Endodermal cell (in vitro differentiated cells): Measurements from ENCODE around the gene GNG3. TPM values are rescaled to one million over a fixed set of nuclear protein-coding genes. Genes with fewer than 3 reads are reported as not detected.
A peak's percentile ranks its signal among the peaks of the same experiment; 100 is the strongest.

ENCODE experiments used
- DNase-seq: peaks from one replicate; pipeline ENCODE4 v3.0.0-alpha.2; 2017
- H3K27ac ChIP-seq: 2 replicates; pipeline ENCODE4 v1.5.1; 2013; ENCODE audit warnings: mild to moderate bottlenecking, low read depth, low read length, moderate library complexity
- H3K27me3 ChIP-seq: 2 replicates; pipeline ENCODE4 v1.6.1; 2013; ENCODE audit warnings: mild to moderate bottlenecking, low read length, moderate library complexity; ENCODE audit not compliant: insufficient read depth, control insufficient read depth, poor library complexity, severe bottlenecking
- H3K36me3 ChIP-seq: 2 replicates; pipeline ENCODE4 v1.7.0; 2013; ENCODE audit warnings: mild to moderate bottlenecking, low read length, moderate library complexity; ENCODE audit not compliant: control insufficient read depth, insufficient read depth
- H3K4me1 ChIP-seq: one replicate; pipeline ENCODE4 v1.7.0; 2013; ENCODE audit warnings: low read length; ENCODE audit not compliant: control insufficient read depth, insufficient read depth
- H3K4me3 ChIP-seq: 2 replicates; pipeline ENCODE4 v1.5.1; 2013; ENCODE audit warnings: mild to moderate bottlenecking, low read length, moderate library complexity
- H3K9ac ChIP-seq: 2 replicates; pipeline ENCODE4 v1.6.1; 2013; ENCODE audit warnings: mild to moderate bottlenecking, low read length, moderate library complexity; ENCODE audit not compliant: poor library complexity, severe bottlenecking; ENCODE audit errors: extremely low read depth
- H3K9me3 ChIP-seq: 2 replicates; pipeline ENCODE4 v1.6.1; 2013; ENCODE audit warnings: mild to moderate bottlenecking, low read length, moderate library complexity; ENCODE audit not compliant: control insufficient read depth
- H3K27ac Mint-ChIP-seq: 2 replicates; pipeline ENCODE4 v1.8.0; 2020; ENCODE audit warnings: mixed read lengths
- H3K27me3 Mint-ChIP-seq: 2 replicates; pipeline ENCODE4 v1.8.0; 2021; ENCODE audit warnings: mild to moderate bottlenecking, mixed read lengths; ENCODE audit not compliant: insufficient read depth
- H3K36me3 Mint-ChIP-seq: 2 replicates; pipeline ENCODE4 v1.8.0; 2020; ENCODE audit warnings: low read depth, mixed read lengths
- H3K4me1 Mint-ChIP-seq: 2 replicates; pipeline ENCODE4 v1.8.0; 2020; ENCODE audit warnings: mixed read lengths
- H3K4me3 Mint-ChIP-seq: 2 replicates; pipeline ENCODE4 v1.8.0; 2020; ENCODE audit warnings: mild to moderate bottlenecking, moderate library complexity, mixed read lengths
- H3K9me3 Mint-ChIP-seq: 2 replicates; pipeline ENCODE4 v1.8.0; 2020; ENCODE audit warnings: mild to moderate bottlenecking, mixed read lengths
- whole genome bisulfite sequencing, 2 experiments: methylation state at CpG; one replicate each; pipeline versions ENCODE4 v1.1.5 to v1.1.7; 2013; ENCODE audit warnings: missing lambda C conversion rate in 2 of 2, mixed read lengths in 1 of 2; ENCODE audit not compliant: insufficient coverage in 1 of 2, insufficient read length in 1 of 2; 5-methylcytosine and 5-hydroxymethylcytosine counted together
- total RNA-seq, 2 donors: library from RNA; stranded (reverse); fragmentation: NEBNext Ultra II Directional in 1 of 2; extraction: Animal tissue kit (Norgen Biotek cat#: 25700) in 1 of 2; gene quantifications; 2 replicates in 1 of 2; 3 replicates in 1 of 2; pipeline ENCODE4 v1.2.1, GENCODE V29; 2021
- TF ChIP-seq, protein P1 (sequence below): fragments of 200-600 bp; sonication (generic); conservative IDR thresholded peaks from 2 replicates; pipeline ENCODE4 v1.5.0; 2021; ENCODE audit warnings: antibody characterized with exemption, mild to moderate bottlenecking

Gene GNG3
- total RNA-seq, 2 donors from 2014 or later = 0.40 to 1.7 TPM

DNA sequence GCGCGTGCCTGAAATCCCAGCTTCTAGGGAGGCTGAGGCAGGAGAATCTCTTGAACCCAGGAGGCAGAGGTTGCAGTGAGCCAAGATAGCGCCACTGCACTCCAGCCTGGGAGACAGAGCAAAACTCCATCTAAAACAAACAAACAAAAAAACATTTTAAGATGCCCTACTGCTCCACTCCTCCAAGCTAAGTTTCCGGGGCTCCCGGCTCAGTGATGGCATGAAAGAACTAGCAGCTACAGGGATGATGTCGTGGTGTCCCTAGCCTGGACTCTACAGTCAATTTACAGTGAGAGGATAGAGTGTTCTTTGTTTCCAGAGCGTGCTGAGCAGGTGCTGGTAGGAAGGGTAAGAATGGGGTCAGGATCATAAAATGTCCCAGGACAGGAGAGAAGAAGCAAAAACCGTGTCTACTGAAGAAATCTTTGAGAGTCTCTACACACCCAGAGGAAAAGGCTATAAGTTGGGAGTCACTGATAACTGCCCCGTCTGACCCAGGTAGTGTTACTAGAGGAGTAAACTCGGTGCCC is 47.7 kb downstream of the GNG3 start:
- TF ChIP-seq, protein P1, sequence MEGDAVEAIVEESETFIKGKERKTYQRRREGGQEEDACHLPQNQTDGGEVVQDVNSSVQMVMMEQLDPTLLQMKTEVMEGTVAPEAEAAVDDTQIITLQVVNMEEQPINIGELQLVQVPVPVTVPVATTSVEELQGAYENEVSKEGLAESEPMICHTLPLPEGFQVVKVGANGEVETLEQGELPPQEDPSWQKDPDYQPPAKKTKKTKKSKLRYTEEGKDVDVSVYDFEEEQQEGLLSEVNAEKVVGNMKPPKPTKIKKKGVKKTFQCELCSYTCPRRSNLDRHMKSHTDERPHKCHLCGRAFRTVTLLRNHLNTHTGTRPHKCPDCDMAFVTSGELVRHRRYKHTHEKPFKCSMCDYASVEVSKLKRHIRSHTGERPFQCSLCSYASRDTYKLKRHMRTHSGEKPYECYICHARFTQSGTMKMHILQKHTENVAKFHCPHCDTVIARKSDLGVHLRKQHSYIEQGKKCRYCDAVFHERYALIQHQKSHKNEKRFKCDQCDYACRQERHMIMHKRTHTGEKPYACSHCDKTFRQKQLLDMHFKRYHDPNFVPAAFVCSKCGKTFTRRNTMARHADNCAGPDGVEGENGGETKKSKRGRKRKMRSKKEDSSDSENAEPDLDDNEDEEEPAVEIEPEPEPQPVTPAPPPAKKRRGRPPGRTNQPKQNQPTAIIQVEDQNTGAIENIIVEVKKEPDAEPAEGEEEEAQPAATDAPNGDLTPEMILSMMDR = no peak
- Histone ChIP-seq H3K4me3 (no peak overlapping the region), H3K9ac (no peak overlapping the region), H3K36me3 (peaks cover 11% of the 10 kb centered on the region), H3K27me3 (no peaks in the 10 kb centered on the region), H3K9me3 (no peaks in the 10 kb centered on the region), H3K27ac (no peak overlapping the region), H3K4me1 (peaks cover 4% of the 10 kb centered on the region)
- no peaks in the 10 kb centered on the region for H3K27me3 Mint-ChIP-seq
- H3K9me3 Mint-ChIP-seq = no peaks in the 10 kb centered on the region
- 89 to 94% methylated on average over 9 to 10 of the region's 10 CpGs for WGBS, 2 experiments
- H3K4me3 Mint-ChIP-seq = peak overlapping the region; percentile 96
- H3K27ac Mint-ChIP-seq = no peak overlapping the region
- H3K4me1 Mint-ChIP-seq = peaks cover 18% of the 10 kb centered on the region
- no peak for DNase-seq
- H3K36me3 Mint-ChIP-seq = peaks cover 14% of the 10 kb centered on the region

DNA sequence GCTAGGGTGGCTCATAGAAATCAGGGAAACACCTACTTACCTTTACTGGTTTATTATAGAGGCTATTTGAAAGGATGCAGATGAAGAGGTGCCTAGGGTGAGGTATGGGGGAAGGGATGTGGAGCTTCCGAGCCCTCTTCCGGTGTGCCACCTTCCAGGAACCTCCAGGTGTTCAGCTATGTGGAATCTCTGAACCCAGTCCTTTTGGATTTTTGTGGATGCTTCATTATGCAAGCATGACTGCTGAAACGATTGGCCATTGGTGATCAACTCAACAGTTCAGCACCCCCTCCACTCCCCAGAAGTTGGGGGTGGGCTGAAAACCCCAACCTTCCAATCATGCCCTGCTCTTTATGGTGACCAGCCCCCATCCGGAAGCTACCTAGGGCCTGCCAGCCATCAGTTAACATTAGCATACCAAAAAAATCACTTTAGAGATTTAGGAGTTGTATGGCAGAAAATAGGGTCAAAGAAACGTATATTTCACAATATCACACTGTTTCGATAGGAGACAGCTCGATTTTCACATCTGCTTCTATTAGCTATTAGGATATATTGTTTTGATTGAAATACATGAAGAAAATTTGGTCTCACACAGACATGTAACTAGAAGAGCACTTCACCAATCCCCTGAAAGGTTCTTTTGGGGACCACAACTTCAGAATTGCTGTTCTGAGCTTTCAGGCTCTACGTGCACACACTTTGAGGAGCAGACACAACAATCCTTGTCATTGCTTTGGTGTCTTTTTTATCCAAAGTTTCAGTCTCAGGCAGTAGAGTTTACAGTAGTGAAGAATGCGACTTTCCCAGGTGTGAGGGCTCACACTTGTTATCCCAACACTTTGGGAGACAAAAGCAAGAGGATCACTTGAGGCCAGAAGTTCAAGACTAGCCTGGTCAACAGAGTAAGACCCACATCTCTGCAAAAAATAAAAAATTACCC is 50.6 kb downstream of the GNG3 start:
- TF ChIP-seq, protein P1 = no peak
- peaks cover 23% of the 10 kb centered on the region for H3K4me1 Mint-ChIP-seq
- WGBS, 2 experiments = 53 to 82% methylated on average over 2 to 6 of the region's 9 CpGs
- H3K27me3 Mint-ChIP-seq = no peaks in the 10 kb centered on the region
- peak overlapping the region; percentile 91 for H3K27ac Mint-ChIP-seq
- H3K4me3 Mint-ChIP-seq = peak overlapping the region; percentile 59
- Histone ChIP-seq H3K27me3 (no peaks in the 10 kb centered on the region), H3K4me1 (peaks cover 12% of the 10 kb centered on the region), H3K36me3 (no peaks in the 10 kb centered on the region), H3K27ac (no peak overlapping the region), H3K9me3 (no peaks in the 10 kb centered on the region), H3K4me3 (no peak overlapping the region), H3K9ac (no peak overlapping the region)
- peak; percentile 87 for DNase-seq
- no peaks in the 10 kb centered on the region for H3K9me3 Mint-ChIP-seq
- H3K36me3 Mint-ChIP-seq = peaks cover 5% of the 10 kb centered on the region

Other genes starting within 250 kb of the GNG3 start
- 100 to 1,000 TPM; 109 to 165 TPM for gene AHNAK, start 160.9 kb upstream of the GNG3 start, total RNA-seq
- gene EEF1G, start 133.8 kb upstream of the GNG3 start, total RNA-seq = 1,000 to 10,000 TPM; 1,705 to 1,818 TPM
- gene TUT1, start 116.2 kb upstream of the GNG3 start, total RNA-seq = 10 to 100 TPM; 16.0 to 33.5 TPM
- gene MTA2, start 105.8 kb upstream of the GNG3 start, total RNA-seq = 100 to 1,000 TPM; 131 to 155 TPM
- 10 to 100 TPM; 51.5 to 57.7 TPM for gene EML3, start 94.9 kb upstream of the GNG3 start, total RNA-seq
- 1 to 10 TPM in 1 of 2 donors, under 1 TPM in 1; 0.71 to 1.3 TPM for gene ROM1, start 94.4 kb upstream of the GNG3 start, total RNA-seq
- gene B3GAT3, start 85.7 kb upstream of the GNG3 start, total RNA-seq = 10 to 100 TPM; 38.6 to 53.9 TPM
- gene GANAB, start 61.1 kb upstream of the GNG3 start, total RNA-seq = 100 to 1,000 TPM; 377 to 402 TPM
- 10 to 100 TPM; 19.0 to 21.6 TPM for gene INTS5, start 54.4 kb upstream of the GNG3 start, total RNA-seq
- gene C11orf98, start 42.5 kb upstream of the GNG3 start, total RNA-seq = 100 to 1,000 TPM; 125 to 140 TPM
- gene CSKMT, start 42.4 kb upstream of the GNG3 start, total RNA-seq = 10 to 100 TPM; 29.9 to 39.4 TPM
- gene UQCC3, start 36.0 kb upstream of the GNG3 start, total RNA-seq = 10 to 100 TPM in 1 of 2 donors, 1 to 10 TPM in 1; 9.2 to 11.1 TPM
- gene LBHD1, start 35.4 kb upstream of the GNG3 start, total RNA-seq = 10 to 100 TPM in 1 of 2 donors, 1 to 10 TPM in 1; 7.5 to 14.1 TPM
- 10 to 100 TPM; 89.3 to 96.6 TPM for gene UBXN1, start 28.6 kb upstream of the GNG3 start, total RNA-seq
- gene LRRN4CL, start 18.1 kb upstream of the GNG3 start, total RNA-seq = under 1 TPM; 0.55 to 0.99 TPM
- gene BSCL2, start 252 bp upstream of the GNG3 start, total RNA-seq = 10 to 100 TPM; 68.6 to 77.2 TPM
- gene HNRNPUL2, start 19.8 kb downstream of the GNG3 start, total RNA-seq = 10 to 100 TPM; 48.1 to 49.8 TPM
- 10 to 100 TPM; 40.0 to 55.4 TPM for gene TTC9C, start 20.8 kb downstream of the GNG3 start, total RNA-seq
- 10 to 100 TPM; 16.9 to 33.8 TPM for gene ZBTB3, start 46.5 kb downstream of the GNG3 start, total RNA-seq
- gene POLR2G, start 53.9 kb downstream of the GNG3 start, total RNA-seq = 100 to 1,000 TPM; 107 to 137 TPM
- gene TAF6L, start 63.7 kb downstream of the GNG3 start, total RNA-seq = 10 to 100 TPM; 37.4 to 41.7 TPM
- gene TMEM179B, start 79.7 kb downstream of the GNG3 start, total RNA-seq = 10 to 100 TPM; 31.0 TPM
- 10 to 100 TPM; 18.4 to 21.0 TPM for gene TMEM223, start 84.3 kb downstream of the GNG3 start, total RNA-seq
- 10 to 100 TPM; 45.8 to 61.4 TPM for gene NXF1, start 97.8 kb downstream of the GNG3 start, total RNA-seq
- gene STX5, start 124.4 kb downstream of the GNG3 start, total RNA-seq = 10 to 100 TPM; 36.9 to 37.3 TPM
- not detected for gene TEX54, start 125.2 kb downstream of the GNG3 start, total RNA-seq
- 10 to 100 TPM; 44.6 to 48.1 TPM for gene WDR74, start 131.9 kb downstream of the GNG3 start, total RNA-seq
- gene SLC3A2, start 173.2 kb downstream of the GNG3 start, total RNA-seq = 100 to 1,000 TPM; 438 to 488 TPM
- gene CHRM1, start 213.7 kb downstream of the GNG3 start, total RNA-seq = not detected